ENCODE data around the gene ANO2. TPM values are rescaled to one million over a fixed set of nuclear protein-coding genes. Genes with fewer than 3 reads are reported as not detected.

ANO2 gene
- polyA plus RNA-seq, 1 donor from 2014 or later: 1.8 TPM

DNA sequence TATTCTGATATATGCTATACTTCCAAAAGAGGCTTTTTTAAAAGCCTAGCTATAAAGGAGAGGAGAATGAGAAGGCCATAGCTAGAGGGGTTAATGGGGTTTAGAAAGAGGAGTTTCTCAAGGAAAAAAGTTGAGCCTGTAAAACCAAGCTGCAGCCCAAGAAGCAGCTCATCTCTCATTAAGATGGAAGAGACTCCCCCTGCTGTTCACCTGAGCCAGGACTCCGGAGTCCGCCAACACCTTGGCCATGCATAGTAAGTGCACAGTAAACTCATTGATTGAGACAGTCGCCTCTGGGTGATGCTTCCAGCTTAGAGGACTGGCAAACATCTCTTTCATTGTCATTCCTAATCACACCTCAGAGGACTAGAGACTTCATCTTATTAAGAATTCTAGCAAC, 46.2 kb downstream of the ANO2 start:
- TF ChIP-seq POLR2AphosphoS5 (IDR thresholded peaks at IDR 0.05) (no peak), MXI1 (conservative IDR thresholded peaks at IDR 0.05; ENCODE audit: poor library complexity, severe bottlenecking) (no peak), EZH2 (IDR thresholded peaks at IDR 0.05; ENCODE audit: borderline replicate concordance, insufficient read depth, low read length, poor library complexity, severe bottlenecking) (no peak), TAF1 (IDR thresholded peaks at IDR 0.05; ENCODE audit: low read depth) (no peak), EP300 (conservative IDR thresholded peaks at IDR 0.05; ENCODE audit: poor library complexity, severe bottlenecking) (no peak), RAD21 (conservative IDR thresholded peaks at IDR 0.05) (no peak), SMC3 (conservative IDR thresholded peaks at IDR 0.05; ENCODE audit: poor library complexity) (no peak)
- TF ChIP-seq, protein P1, sequence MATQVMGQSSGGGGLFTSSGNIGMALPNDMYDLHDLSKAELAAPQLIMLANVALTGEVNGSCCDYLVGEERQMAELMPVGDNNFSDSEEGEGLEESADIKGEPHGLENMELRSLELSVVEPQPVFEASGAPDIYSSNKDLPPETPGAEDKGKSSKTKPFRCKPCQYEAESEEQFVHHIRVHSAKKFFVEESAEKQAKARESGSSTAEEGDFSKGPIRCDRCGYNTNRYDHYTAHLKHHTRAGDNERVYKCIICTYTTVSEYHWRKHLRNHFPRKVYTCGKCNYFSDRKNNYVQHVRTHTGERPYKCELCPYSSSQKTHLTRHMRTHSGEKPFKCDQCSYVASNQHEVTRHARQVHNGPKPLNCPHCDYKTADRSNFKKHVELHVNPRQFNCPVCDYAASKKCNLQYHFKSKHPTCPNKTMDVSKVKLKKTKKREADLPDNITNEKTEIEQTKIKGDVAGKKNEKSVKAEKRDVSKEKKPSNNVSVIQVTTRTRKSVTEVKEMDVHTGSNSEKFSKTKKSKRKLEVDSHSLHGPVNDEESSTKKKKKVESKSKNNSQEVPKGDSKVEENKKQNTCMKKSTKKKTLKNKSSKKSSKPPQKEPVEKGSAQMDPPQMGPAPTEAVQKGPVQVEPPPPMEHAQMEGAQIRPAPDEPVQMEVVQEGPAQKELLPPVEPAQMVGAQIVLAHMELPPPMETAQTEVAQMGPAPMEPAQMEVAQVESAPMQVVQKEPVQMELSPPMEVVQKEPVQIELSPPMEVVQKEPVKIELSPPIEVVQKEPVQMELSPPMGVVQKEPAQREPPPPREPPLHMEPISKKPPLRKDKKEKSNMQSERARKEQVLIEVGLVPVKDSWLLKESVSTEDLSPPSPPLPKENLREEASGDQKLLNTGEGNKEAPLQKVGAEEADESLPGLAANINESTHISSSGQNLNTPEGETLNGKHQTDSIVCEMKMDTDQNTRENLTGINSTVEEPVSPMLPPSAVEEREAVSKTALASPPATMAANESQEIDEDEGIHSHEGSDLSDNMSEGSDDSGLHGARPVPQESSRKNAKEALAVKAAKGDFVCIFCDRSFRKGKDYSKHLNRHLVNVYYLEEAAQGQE (IDR thresholded peaks at IDR 0.05; ENCODE audit: borderline replicate concordance): no peak
- TF ChIP-seq, protein P2, sequence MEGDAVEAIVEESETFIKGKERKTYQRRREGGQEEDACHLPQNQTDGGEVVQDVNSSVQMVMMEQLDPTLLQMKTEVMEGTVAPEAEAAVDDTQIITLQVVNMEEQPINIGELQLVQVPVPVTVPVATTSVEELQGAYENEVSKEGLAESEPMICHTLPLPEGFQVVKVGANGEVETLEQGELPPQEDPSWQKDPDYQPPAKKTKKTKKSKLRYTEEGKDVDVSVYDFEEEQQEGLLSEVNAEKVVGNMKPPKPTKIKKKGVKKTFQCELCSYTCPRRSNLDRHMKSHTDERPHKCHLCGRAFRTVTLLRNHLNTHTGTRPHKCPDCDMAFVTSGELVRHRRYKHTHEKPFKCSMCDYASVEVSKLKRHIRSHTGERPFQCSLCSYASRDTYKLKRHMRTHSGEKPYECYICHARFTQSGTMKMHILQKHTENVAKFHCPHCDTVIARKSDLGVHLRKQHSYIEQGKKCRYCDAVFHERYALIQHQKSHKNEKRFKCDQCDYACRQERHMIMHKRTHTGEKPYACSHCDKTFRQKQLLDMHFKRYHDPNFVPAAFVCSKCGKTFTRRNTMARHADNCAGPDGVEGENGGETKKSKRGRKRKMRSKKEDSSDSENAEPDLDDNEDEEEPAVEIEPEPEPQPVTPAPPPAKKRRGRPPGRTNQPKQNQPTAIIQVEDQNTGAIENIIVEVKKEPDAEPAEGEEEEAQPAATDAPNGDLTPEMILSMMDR (IDR thresholded peaks at IDR 0.05; ENCODE audit: poor library complexity, severe bottlenecking): no peak
- Histone ChIP-seq H3K9me2 (ENCODE audit: insufficient read depth, low read length) (no peaks in the 10 kb centered on the region), H3K27me3 (ENCODE audit: insufficient read depth, low read depth, low read length) (no peaks in the 10 kb centered on the region), H2AFZ (ENCODE audit: low read depth, low read length) (no peak overlapping the region), H3K9ac (ENCODE audit: low read length) (no peak overlapping the region), H3K36me3 (ENCODE audit: insufficient read depth, low read length) (no peaks in the 10 kb centered on the region), H4K20me1 (ENCODE audit: insufficient read depth) (no peaks in the 10 kb centered on the region), H3F3A (ENCODE audit: insufficient read depth, low read length, poor library complexity, severe bottlenecking) (no peaks in the 10 kb centered on the region), H3K27ac (ENCODE audit: low read length) (no peak overlapping the region), H3K4me2 (ENCODE audit: low read length) (no peak overlapping the region), H3K9me3 (ENCODE audit: low read length) (no peaks in the 10 kb centered on the region), H3K4me3 (ENCODE audit: low read length) (no peak overlapping the region), H3K79me2 (replicated peaks; ENCODE audit: insufficient read depth, low read length) (no peaks in the 10 kb centered on the region)

DNA sequence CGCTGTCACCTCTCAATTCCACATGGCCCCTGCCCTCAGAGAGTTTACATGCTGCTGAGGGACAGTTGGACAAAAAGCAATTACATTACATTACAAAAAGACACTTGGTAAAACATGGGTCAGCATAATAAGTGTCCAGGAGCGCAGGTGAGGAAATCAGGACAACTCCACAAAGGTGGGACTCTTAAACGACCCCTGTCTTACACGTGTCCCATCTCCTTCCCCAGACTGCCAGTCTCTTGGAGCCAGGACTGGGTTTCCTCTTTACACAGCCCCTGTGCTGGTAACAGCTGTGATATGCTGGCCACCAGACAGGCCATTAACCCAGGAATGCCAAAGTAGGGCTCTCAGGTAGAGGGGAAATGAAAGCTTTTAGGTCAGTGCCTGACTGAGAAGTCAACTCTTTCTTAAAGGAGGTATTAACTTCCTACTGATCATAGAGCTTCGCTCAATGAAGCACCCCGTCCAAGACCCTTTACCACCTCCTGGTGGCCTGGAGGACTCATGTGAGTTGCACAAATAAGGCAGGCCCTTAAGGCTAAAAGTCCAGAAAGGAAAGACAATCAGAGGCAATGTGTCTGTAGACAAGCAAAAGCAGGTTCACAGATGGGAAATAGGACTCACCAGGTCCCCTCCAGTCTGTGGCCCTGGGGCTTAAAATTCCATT, 55.5 kb downstream of the ANO2 start:
- Histone ChIP-seq H3F3A (ENCODE audit: insufficient read depth, low read length, poor library complexity, severe bottlenecking) (no peaks in the 10 kb centered on the region), H2AFZ (ENCODE audit: low read depth, low read length) (no peak overlapping the region)

More for the DNA sequence above, 55.5 kb downstream of the ANO2 start:
- Histone ChIP-seq H3K27me3 (ENCODE audit: insufficient read depth, low read depth, low read length) (no peaks in the 10 kb centered on the region), H3K27ac (ENCODE audit: low read length) (no peak overlapping the region), H3K9me3 (ENCODE audit: low read length) (no peaks in the 10 kb centered on the region), H3K9ac (ENCODE audit: low read length) (no peak overlapping the region), H3K36me3 (ENCODE audit: insufficient read depth, low read length) (no peaks in the 10 kb centered on the region), H3K79me2 (replicated peaks; ENCODE audit: insufficient read depth, low read length) (no peaks in the 10 kb centered on the region), H3K9me2 (ENCODE audit: insufficient read depth, low read length) (no peaks in the 10 kb centered on the region), H4K20me1 (ENCODE audit: insufficient read depth) (no peaks in the 10 kb centered on the region), H3K4me3 (ENCODE audit: low read length) (no peak overlapping the region), H3K4me2 (ENCODE audit: low read length) (no peak overlapping the region)
- no peak for TF ChIP-seq MXI1 (conservative IDR thresholded peaks at IDR 0.05; ENCODE audit: poor library complexity, severe bottlenecking)
- TF ChIP-seq EZH2 (IDR thresholded peaks at IDR 0.05; ENCODE audit: borderline replicate concordance, insufficient read depth, low read length, poor library complexity, severe bottlenecking): no peak
- TF ChIP-seq RAD21 (conservative IDR thresholded peaks at IDR 0.05): no peak
- no peak for TF ChIP-seq POLR2AphosphoS5 (IDR thresholded peaks at IDR 0.05)
- TF ChIP-seq, protein P2 (IDR thresholded peaks at IDR 0.05; ENCODE audit: poor library complexity, severe bottlenecking): no peak
- TF ChIP-seq TAF1 (IDR thresholded peaks at IDR 0.05; ENCODE audit: low read depth): no peak
- no peak for TF ChIP-seq EP300 (conservative IDR thresholded peaks at IDR 0.05; ENCODE audit: poor library complexity, severe bottlenecking)
- TF ChIP-seq SMC3 (conservative IDR thresholded peaks at IDR 0.05; ENCODE audit: poor library complexity): no peak
- TF ChIP-seq, protein P1 (IDR thresholded peaks at IDR 0.05; ENCODE audit: borderline replicate concordance): no peak

All from neural cell (in vitro differentiated cells).